SU-DHL-6 (cell line): ENCODE data around the gene DOCK3.

Source experiments
- CTCF ChIP-seq: fragments of 200-600 bp; sonication (generic); IDR thresholded peaks from one replicate; pipeline ENCODE4 v1.5.1; 2017; ENCODE audit warnings: antibody characterized with exemption, mild to moderate bottlenecking, low read length, moderate library complexity; ENCODE audit not compliant: insufficient read depth, poor library complexity, severe bottlenecking
- EZH2phosphoT487 ChIP-seq: fragments of 200-600 bp; sonication (generic), shearing (Covaris generic); conservative IDR thresholded peaks from 2 replicates; pipeline ENCODE4 v1.6.1; 2018; ENCODE audit warnings: mild to moderate bottlenecking, antibody characterized with exemption, low read length, moderate library complexity, mixed read lengths

GRCh38 chr3:50639055-50639494 is 35.7 kb upstream of the DOCK3 start:
- TF ChIP-seq CTCF = no peak
- no peak for TF ChIP-seq EZH2phosphoT487
